ENCODE results near the gene DNAH8.

- TF ChIP-seq CTCF (IDR thresholded peaks at IDR 0.05) (no peak), POLR2AphosphoS5 (IDR thresholded peaks at IDR 0.05; ENCODE audit: low read depth, low read length) (no peak)
Measured at GRCh38 chr6:38882157-38882556, 167.0 kb downstream of the DNAH8 start.

All from Panc1 (cell line).